Measurements from ENCODE around the gene RARRES1. TPM values are rescaled to one million over a fixed set of nuclear protein-coding genes. Genes with fewer than 3 reads are reported as not detected.

RARRES1 gene
- total RNA-seq, 1 experiment from 2014 or later: 0.20 TPM

DNA sequence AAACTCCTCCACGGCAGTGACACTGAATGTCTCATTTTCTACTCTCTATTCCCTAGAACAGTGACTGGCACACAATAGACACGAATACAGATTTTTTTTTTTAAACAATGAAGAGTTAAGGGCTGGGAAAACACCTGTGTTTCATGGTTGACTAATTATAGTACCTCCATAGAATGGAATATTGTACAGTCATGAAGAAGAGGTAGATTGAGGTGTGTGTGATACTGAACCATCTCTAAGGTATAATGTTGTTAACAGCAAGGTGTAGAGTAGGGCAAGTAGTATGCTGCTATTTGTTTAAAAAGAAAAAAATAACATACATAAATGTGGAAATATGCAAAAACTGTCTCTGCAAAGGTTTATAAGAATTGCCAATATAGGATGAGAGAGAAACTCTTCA lies 5.2 kb upstream of the RARRES1 start:
- no peak overlapping the region for H3K4me3 ChIP-seq (replicated peaks in 1 of 2; ENCODE audit: low read depth in 1 of 2, low read length in 2 of 2)
- no peaks in the 10 kb centered on the region for H4K20me1 ChIP-seq (ENCODE audit: insufficient read depth)
- H2AFZ ChIP-seq (ENCODE audit: low read depth, low read length, poor library complexity, severe bottlenecking): no peak overlapping the region
- H3K4me2 ChIP-seq (ENCODE audit: low read length): no peak overlapping the region
- H3K9ac ChIP-seq (ENCODE audit: low read length): no peak overlapping the region
- no TSS peak for BruUV-seq (replicated peaks)
- ChIA-PET CTCF (no interaction called here), RAD21 (ENCODE audit: low non-redundant PET in 1 of 2, low total read pairs in 2 of 2, uncharacterized antibody in 2 of 2, unreplicated experiment in 2 of 2) (no interaction called here), POLR2A (no interaction called here)
- ATAC-seq (no peak), DNase-seq (ENCODE audit: low read depth, low spot score) (no peak)
- intact Hi-C loops (cut with micrococcal nuclease): no loop called here
- no peak overlapping the region for H3K27ac ChIP-seq (ENCODE audit: low read depth, low read length)
- no peaks in the 10 kb centered on the region for H3K36me3 ChIP-seq (ENCODE audit: control insufficient read depth in 1 of 2, insufficient read depth in 2 of 2, low read length in 2 of 2)
- no peaks in the 10 kb centered on the region for H3K9me2 ChIP-seq (ENCODE audit: insufficient read depth)
- H3K9me3 ChIP-seq (ENCODE audit: control insufficient read depth in 1 of 2, insufficient read depth in 1 of 2, low read depth in 1 of 2, low read length in 2 of 2): peaks cover 3 to 7% of the 10 kb centered on the region in 2 experiments; a peak in 1 of 4 replicates
- TF ChIP-seq SP1 (IDR thresholded peaks at IDR 0.05; ENCODE audit: low read depth): no peak
- TF ChIP-seq, protein P1, sequence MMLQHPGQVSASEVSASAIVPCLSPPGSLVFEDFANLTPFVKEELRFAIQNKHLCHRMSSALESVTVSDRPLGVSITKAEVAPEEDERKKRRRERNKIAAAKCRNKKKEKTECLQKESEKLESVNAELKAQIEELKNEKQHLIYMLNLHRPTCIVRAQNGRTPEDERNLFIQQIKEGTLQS (IDR thresholded peaks at IDR 0.05): no peak
- no peaks in the 10 kb centered on the region for H3K4me1 ChIP-seq (ENCODE audit: control insufficient read depth in 1 of 2, insufficient read depth in 2 of 2, low read length in 2 of 2)
- no peaks in the 10 kb centered on the region for H3K79me2 ChIP-seq (ENCODE audit: insufficient read depth, low read length)
- no peaks in the 10 kb centered on the region for H3K27me3 ChIP-seq (ENCODE audit: insufficient read depth, low read length)

DNA sequence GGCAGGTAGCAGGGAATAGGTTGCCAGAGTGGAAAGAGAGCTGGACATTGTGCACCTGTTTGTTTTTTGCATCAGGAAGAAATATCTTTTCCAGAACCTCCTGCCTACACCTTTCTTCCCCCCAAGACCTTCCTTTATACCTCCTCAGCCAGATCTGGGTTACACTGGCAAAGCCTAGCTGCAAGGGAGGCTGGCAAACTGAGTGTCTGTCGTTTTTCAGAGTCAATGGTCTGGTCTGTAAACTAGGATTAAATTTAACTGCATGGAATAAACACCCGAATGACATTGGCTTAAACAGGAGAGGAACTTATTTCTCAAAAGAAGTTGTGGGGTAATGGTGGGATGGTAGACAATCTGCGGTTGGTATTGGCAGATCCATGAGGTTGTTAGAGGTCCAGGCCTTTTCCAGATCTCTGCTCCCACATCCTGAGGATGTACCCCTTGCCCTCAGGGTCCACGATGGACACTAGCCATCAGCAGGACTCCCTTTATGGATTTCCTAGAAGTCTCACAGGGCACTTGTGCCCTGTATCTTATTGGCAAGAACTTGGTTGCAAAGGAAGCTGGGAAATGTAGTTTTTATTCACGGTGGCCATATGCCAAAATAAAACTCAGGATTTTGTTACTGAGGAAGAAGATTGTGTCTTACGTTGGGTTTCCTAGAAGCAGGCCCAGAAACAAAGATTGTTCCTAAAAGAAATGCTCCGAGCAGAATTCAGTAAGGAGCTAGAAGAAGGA lies 3.2 kb upstream of the RARRES1 start:
- intact Hi-C loops (cut with micrococcal nuclease): no loop called here
- no peaks in the 10 kb centered on the region for H4K20me1 ChIP-seq (ENCODE audit: insufficient read depth)

More for the DNA sequence above, 3.2 kb upstream of the RARRES1 start:
- ATAC-seq (no peak), DNase-seq (ENCODE audit: low read depth, low spot score) (no peak)
- Histone ChIP-seq H3K27ac (ENCODE audit: low read depth, low read length) (no peak overlapping the region), H3K4me2 (ENCODE audit: low read length) (no peak overlapping the region), H3K4me3 (replicated peaks in 1 of 2; ENCODE audit: low read depth in 1 of 2, low read length in 2 of 2) (no peak overlapping the region), H3K27me3 (ENCODE audit: insufficient read depth, low read length) (no peaks in the 10 kb centered on the region), H2AFZ (ENCODE audit: low read depth, low read length, poor library complexity, severe bottlenecking) (no peak overlapping the region), H3K9me3 (ENCODE audit: control insufficient read depth in 1 of 2, insufficient read depth in 1 of 2, low read depth in 1 of 2, low read length in 2 of 2) (peaks cover 3 to 7% of the 10 kb centered on the region in 2 experiments; a peak in 1 of 4 replicates), H3K79me2 (ENCODE audit: insufficient read depth, low read length) (no peaks in the 10 kb centered on the region), H3K4me1 (ENCODE audit: control insufficient read depth in 1 of 2, insufficient read depth in 2 of 2, low read length in 2 of 2) (no peaks in the 10 kb centered on the region), H3K9me2 (ENCODE audit: insufficient read depth) (no peaks in the 10 kb centered on the region), H3K9ac (ENCODE audit: low read length) (no peak overlapping the region), H3K36me3 (ENCODE audit: control insufficient read depth in 1 of 2, insufficient read depth in 2 of 2, low read length in 2 of 2) (no peaks in the 10 kb centered on the region)
- no TSS peak for BruUV-seq (replicated peaks)
- CTCF ChIA-PET: interaction anchor here (0.9 kb wide), 1 partner anchor 8 kb away, joined by 3 read pairs; no protein-coding TSS in a partner anchor
- RAD21 ChIA-PET (ENCODE audit: low non-redundant PET in 1 of 2, low total read pairs in 2 of 2, uncharacterized antibody in 2 of 2, unreplicated experiment in 2 of 2): no interaction called here
- POLR2A ChIA-PET: no interaction called here
- TF ChIP-seq FOSL1 (IDR thresholded peaks at IDR 0.05; ENCODE audit: low read depth) (no peak), RAD21 (IDR thresholded peaks at IDR 0.05; ENCODE audit: low read depth) (no peak), CBX3 (IDR thresholded peaks at IDR 0.05; ENCODE audit: low read depth) (no peak)

Data from HCT116 (cell line).